NOMO-1 treated with DMSO at 0.1 percent for 48 hours (cell line): ENCODE data around the gene CAPN7.

Experiments used
- DNase-seq: peaks from one replicate; lab custom pipeline; 2025; ENCODE audit not compliant: unreplicated experiment; lab: John Stamatoyannopoulos, UW

Gene CAPN7

GRCh38 chr3:15294929-15295328 lies 88.9 kb downstream of the CAPN7 start:
- DNase-seq = peak; percentile 66

- peak; percentile 93 for DNase-seq
Observed at GRCh38 chr3:15295506-15295905, 89.5 kb downstream of the CAPN7 start.

- DNase-seq = no peak
Observed at GRCh38 chr3:15297608-15298350, 91.7 kb downstream of the CAPN7 start.

GRCh38 chr3:15298504-15298903 lies 92.5 kb downstream of the CAPN7 start:
- no peak for DNase-seq

- no peak for DNase-seq
Observed at GRCh38 chr3:15299036-15299435, 93.0 kb downstream of the CAPN7 start.

GRCh38 chr3:15300323-15301078 lies 94.5 kb downstream of the CAPN7 start:
- peak; percentile 14 for DNase-seq

- no peak for DNase-seq
Observed at GRCh38 chr3:15301761-15302160, 95.7 kb downstream of the CAPN7 start.
